ENCODE results near the gene SYTL1. TPM values are rescaled to one million over a fixed set of nuclear protein-coding genes. Genes with fewer than 3 reads are reported as not detected.

SYTL1 gene
- total and polyA plus RNA-seq, 9 of the 15 experiments (the other 6 are each of a cell fraction or from before 2014, with no cell fraction given) = 0.04 to 9.3 (median 1.7) TPM

DNA sequence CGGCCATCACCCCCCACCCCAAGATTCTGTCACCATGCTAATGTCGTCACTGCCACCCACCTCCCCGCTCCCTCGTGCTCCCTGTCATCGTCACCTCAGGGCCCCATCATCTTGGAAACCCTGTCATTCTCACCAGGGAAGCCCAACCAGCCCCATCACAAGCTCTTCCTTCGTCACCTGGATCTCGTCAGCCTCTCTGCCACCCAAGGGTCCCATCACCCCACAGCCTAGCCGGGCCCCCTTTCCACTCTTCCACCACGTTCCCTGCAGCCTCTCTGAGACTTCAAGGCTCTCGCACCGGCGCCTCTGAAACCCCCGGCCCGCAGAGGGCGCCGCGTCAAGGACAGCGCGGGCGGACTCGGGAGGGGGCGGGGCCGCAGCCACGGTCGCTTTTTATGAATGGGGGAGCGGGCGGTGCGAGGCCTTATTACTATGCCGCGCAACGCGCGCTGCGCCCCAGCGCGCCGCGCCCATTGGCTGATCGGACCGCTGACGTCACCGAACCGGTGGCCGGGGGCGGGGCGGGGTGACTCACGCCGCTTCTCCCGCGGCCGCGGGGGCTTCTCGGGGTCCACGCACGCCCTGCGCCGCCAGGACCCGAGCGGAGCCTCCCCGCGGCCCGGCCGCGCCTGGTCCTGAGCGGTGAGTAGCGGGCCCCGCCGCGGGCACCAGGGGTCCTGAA is 50.4 kb downstream of the SYTL1 start, which contains the start of gene GPR3:
GPR3 (plus strand) TSS at position 527 of the 682 bp plus-strand sequence. CDS start 1,177 bp downstream, outside the sequence.
- peak; percentile 87 for FAIRE-seq
- POLR2A ChIA-PET = no interaction called here
- no peaks in the 10 kb centered on the region for H4K20me1 ChIP-seq (replicated peaks; ENCODE audit: control insufficient read depth, insufficient read depth, low read length)
- in situ Hi-C loops (cut with MboI) = loop anchor here (5.0 kb wide), 2 partner anchors 270 to 290 kb away; no protein-coding TSS in a partner anchor
- H3K79me2 ChIP-seq (ENCODE audit: control insufficient read depth, insufficient read depth, low read length) = peaks cover 12% of the 10 kb centered on the region
- H3K9me3 ChIP-seq (replicated peaks; ENCODE audit: control insufficient read depth, insufficient read depth, low read depth, low read length) = no peaks in the 10 kb centered on the region
- no peaks in the 10 kb centered on the region for H3K27me3 ChIP-seq (ENCODE audit: control insufficient read depth in 2 of 2, insufficient read depth in 2 of 2, low read length in 2 of 2)
- ATAC-seq = peak; percentile 94
- peak within 1 kb of the TSS; percentile 96 for H3K4me3 ChIP-seq
- peaks cover 9% of the 10 kb centered on the region; the same call in 1 of the 3 replicates for H3K36me3 ChIP-seq (ENCODE audit: control insufficient read depth, insufficient read depth, low read length)
- peaks cover 8 to 44% of the 10 kb centered on the region in 2 experiments for H3K4me1 ChIP-seq (replicated peaks in 1 of 2; ENCODE audit: control insufficient read depth in 2 of 2, insufficient read depth in 2 of 2, low read length in 2 of 2)
- CTCF ChIA-PET (ENCODE audit: low intra/inter-chr PET ratio) = interaction anchor here (0.6 to 1.4 kb wide), 6 partner anchors 26 to 275 kb away, joined by 3 to 7 read pairs (median 4); no protein-coding TSS in a partner anchor
- peak within 1 kb of the TSS; percentile 96 for H3K4me2 ChIP-seq (ENCODE audit: insufficient read depth, low read length)
- peak within 1 kb of the TSS; percentile 95 for H2AFZ ChIP-seq (ENCODE audit: low read depth, low read length)
- H3K9me1 ChIP-seq (ENCODE audit: control insufficient read depth, insufficient read depth, low read length) = no peaks in the 10 kb centered on the region
- BruUV-seq (replicated peaks) = no TSS peak
- intact Hi-C loops (cut with micrococcal nuclease) = loop anchor here (1.0 to 5.0 kb wide), 4 partner anchors 35 to 271 kb away; no protein-coding TSS in a partner anchor
- H3K9ac ChIP-seq (ENCODE audit: insufficient read depth in 1 of 2, low read depth in 2 of 2, low read length in 2 of 2) = peak within 1 kb of the TSS; percentile 85 to 98
- peak within 1 kb of the TSS; percentile 88 for H3K27ac ChIP-seq (ENCODE audit: extremely low read depth, low read depth, low read length)
- DNase-seq (ENCODE audit: extremely low read depth in 1 of 4, low spot score in 3 of 4) = peak; percentile 98 to 100 (median 99)
- 3% methylated on average over 65 of the region's 69 CpGs for WGBS (ENCODE audit: insufficient coverage, low coverage, missing lambda C conversion rate)
- no peak for TF ChIP-seq MCM3 (IDR thresholded peaks at IDR 0.05)
- TF ChIP-seq ELF4 (CRISPR knock-in tag; IDR thresholded peaks at IDR 0.05) = peak; percentile 86
- peak; percentile 90 to 91 for TF ChIP-seq NRF1 (conservative IDR thresholded peaks at IDR 0.05 in 1 of 2, IDR thresholded peaks at IDR 0.05 in 1 of 2)
- TF ChIP-seq, protein P1, sequence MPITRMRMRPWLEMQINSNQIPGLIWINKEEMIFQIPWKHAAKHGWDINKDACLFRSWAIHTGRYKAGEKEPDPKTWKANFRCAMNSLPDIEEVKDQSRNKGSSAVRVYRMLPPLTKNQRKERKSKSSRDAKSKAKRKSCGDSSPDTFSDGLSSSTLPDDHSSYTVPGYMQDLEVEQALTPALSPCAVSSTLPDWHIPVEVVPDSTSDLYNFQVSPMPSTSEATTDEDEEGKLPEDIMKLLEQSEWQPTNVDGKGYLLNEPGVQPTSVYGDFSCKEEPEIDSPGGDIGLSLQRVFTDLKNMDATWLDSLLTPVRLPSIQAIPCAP (CRISPR knock-in tag; IDR thresholded peaks at IDR 0.05; ENCODE audit: borderline replicate concordance) = no peak
- no peak for TF ChIP-seq ZNF785 (CRISPR knock-in tag; IDR thresholded peaks at IDR 0.05)
- TF ChIP-seq ZNF551 (CRISPR knock-in tag; IDR thresholded peaks at IDR 0.05) = no peak
- no peak for TF ChIP-seq KAT2B (IDR thresholded peaks at IDR 0.05; ENCODE audit: low read depth, low read length)
- peak; percentile 93 for TF ChIP-seq TRIM28 (IDR thresholded peaks at IDR 0.05)
- no peak for TF ChIP-seq FOXP1 (CRISPR knock-in tag; IDR thresholded peaks at IDR 0.05)
- TF ChIP-seq ZKSCAN3 (CRISPR knock-in tag; IDR thresholded peaks at IDR 0.05) = no peak
- peak; percentile 7 for TF ChIP-seq SP2 (IDR thresholded peaks at IDR 0.05; ENCODE audit: extremely low read depth, low read depth, low read length, poor library complexity, severe bottlenecking)
- TF ChIP-seq, protein P2, sequence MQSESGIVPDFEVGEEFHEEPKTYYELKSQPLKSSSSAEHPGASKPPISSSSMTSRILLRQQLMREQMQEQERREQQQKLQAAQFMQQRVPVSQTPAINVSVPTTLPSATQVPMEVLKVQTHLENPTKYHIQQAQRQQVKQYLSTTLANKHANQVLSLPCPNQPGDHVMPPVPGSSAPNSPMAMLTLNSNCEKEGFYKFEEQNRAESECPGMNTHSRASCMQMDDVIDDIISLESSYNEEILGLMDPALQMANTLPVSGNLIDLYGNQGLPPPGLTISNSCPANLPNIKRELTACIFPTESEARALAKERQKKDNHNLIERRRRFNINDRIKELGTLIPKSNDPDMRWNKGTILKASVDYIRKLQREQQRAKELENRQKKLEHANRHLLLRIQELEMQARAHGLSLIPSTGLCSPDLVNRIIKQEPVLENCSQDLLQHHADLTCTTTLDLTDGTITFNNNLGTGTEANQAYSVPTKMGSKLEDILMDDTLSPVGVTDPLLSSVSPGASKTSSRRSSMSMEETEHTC (IDR thresholded peaks at IDR 0.05) = no peak
- 0 out of 2 replicates have a peak, but pooled peaks have one; percentile 52 for TF ChIP-seq HOXB6 (CRISPR knock-in tag; IDR thresholded peaks at IDR 0.05; ENCODE audit: borderline replicate concordance)
- TF ChIP-seq FOXJ2 (tag; IDR thresholded peaks at IDR 0.05) = no peak
- TF ChIP-seq ZBTB7A (IDR thresholded peaks at IDR 0.05; ENCODE audit: borderline replicate concordance, control insufficient read depth, low read depth, low read length) = peak; percentile 99
- no peak for TF ChIP-seq ZNF354B (CRISPR knock-in tag; IDR thresholded peaks at IDR 0.05)
- no peak for TF ChIP-seq NFATC3 (IDR thresholded peaks at IDR 0.05)
- no peak for TF ChIP-seq DPF2 (IDR thresholded peaks at IDR 0.05)
- no peak for TF ChIP-seq MCM7 (IDR thresholded peaks at IDR 0.05)
- peak; percentile 58; the same call in 1 of the 2 replicates for TF ChIP-seq KDM2B (CRISPR knock-in tag; IDR thresholded peaks at IDR 0.05)
- peak; percentile 72 for TF ChIP-seq FOS (IDR thresholded peaks at IDR 0.05; ENCODE audit: extremely low read depth, insufficient read length)
- no peak for TF ChIP-seq DLX4 (CRISPR knock-in tag; IDR thresholded peaks at IDR 0.05)
- no peak; the same call in 1 of the 2 replicates for TF ChIP-seq ILF3 (IDR thresholded peaks at IDR 0.05; ENCODE audit: borderline replicate concordance)

Data from K562 (cell line).